DMS 273 treated with DMSO at 0.1 percent for 48 hours (cell line): ENCODE results near the gene FHDC1.
"Not testable (repeated sequence)": the region's sequence is repeated elsewhere in the genome, so short reads cannot be mapped to it uniquely, and the experiment has no call there.

Experiments
- DNase-seq: peaks from one replicate; lab custom pipeline; 2025; lab: John Stamatoyannopoulos, UW

FHDC1 gene

DNA sequence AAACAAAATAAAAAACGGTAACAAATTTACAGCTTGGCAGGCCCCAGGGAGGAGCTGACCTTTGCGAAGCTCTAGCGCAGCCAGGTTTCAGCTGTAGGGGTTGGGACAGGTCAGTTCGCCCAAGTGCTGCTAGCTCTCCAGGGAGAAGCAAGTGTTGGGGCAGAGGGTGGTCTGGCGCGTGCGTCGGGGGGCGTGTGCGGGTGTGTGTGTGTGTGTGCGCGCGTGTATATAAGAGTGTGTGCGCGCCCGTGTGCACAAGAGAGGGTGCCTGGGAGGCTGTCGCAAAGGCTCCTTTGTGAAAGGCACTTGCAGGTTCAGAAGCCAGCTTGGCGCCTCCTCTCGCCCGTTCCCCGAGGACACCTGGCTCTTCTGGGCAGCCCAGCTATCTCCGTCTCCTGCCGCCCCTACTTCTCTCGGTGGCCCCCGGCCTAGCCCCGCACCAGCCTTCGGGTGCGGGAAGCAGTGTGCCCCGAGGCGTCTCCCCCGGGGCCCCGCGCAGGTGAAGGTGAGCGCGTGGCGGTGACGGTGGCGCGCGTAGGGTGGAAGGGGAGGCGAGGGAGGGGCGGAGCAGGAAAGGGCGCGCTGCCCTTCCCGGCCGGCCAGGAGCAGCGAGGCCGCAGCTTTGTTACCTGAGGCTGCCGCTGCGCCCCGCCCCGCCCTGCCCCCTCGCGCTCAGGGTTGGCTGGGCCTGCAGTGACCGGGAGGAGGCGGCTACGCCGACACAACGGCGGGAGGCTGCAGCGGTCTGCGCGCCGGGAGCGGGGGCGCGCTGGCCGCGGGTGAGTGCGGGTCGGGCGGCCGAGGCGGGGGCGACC is at the start of gene FHDC1:
FHDC1 (plus strand) TSS at position 693 of the 815 bp plus-strand sequence. CDS start 6,735 bp downstream, outside the sequence.
- no peak for DNase-seq

DNA sequence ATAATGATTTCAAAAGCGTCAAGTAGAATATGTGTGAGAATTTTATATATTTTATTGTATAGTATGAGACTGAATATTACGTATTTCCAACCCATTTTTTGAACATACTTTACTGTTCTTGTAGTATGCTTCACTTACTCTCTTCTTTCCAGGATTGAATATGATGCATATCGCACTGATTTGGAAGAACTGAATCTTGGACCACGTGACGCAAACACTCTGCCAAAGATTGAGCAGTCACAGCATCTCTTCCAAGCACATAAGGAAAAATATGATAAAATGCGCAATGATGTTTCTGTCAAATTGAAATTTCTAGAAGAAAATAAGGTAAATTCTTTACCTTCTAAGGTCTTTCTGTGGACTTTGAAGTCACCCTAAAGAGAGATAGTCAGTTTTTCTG is 48.1 kb upstream of the FHDC1 start:
- DNase-seq, result no peak

GRCh38 chr4:152892974-152893373 is 43.1 kb upstream of the FHDC1 start:
- no peak for DNase-seq

- DNase-seq, result no peak
Measured at GRCh38 chr4:152894673-152895072, 41.5 kb upstream of the FHDC1 start.

GRCh38 chr4:152896811-152897210 is 39.3 kb upstream of the FHDC1 start:
- no peak for DNase-seq

DNA sequence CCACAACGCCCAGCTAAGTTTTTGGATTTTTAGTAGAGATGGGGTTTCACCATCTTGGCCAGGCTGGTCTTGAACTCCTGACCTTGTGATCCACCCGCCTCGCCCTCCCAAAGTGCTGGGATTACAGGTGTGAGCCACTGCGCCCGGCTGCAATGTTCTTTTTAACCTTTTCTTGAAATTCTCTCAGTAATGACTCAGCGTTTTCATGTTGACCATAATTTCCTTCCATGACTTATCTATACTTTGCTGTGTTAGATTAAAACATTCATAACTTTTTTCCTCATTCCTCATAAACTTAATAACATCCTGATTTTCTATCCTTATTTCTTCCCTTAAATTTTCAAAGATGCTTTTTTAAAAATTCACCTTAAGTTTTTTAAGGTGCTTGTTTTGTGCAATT is 38.0 kb upstream of the FHDC1 start:
- not testable (repeated sequence) for DNase-seq

DNA sequence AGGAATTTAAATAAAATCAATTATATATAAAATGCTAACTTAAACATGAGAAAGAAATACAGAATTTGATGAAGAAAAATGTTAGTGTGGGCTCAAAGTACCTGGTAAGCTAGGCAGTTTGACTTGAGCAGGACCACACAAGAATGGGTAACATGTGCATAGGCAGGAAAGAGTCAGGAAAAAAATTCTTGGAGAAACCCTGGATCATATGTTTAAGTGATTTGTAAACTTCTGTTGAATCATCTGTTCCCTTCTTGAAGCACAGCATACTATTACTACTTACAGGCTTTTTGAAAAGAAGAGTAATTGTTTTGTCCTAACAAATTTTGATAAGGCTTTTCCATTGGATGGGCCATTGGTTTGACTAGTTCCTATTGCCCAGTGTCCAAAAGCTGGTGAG is 37.5 kb upstream of the FHDC1 start:
- no peak for DNase-seq

GRCh38 chr4:152900395-152900794 is 35.7 kb upstream of the FHDC1 start:
- DNase-seq, result no peak

DNA sequence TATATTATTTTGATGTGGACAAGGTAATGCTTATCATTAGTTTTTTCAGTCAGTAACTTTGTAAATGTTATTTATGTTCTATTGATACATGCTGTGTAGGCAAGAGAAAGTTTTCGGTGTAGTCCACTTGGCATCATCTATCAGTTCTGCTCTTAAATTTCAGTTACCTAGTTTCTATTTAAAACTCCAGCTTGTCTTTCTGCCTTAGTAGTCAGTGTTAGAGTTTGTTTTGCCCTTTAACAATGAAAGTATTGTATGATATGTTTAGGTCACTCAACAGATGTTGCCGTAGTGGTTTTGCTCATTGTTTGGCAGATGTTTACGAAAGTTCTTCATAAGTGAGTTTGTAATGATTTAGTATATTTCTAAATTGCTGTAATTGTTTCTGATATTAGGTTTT is 34.9 kb upstream of the FHDC1 start:
- no peak for DNase-seq

- DNase-seq, result no peak
Measured at GRCh38 chr4:152903658-152904057, 32.5 kb upstream of the FHDC1 start.

- no peak for DNase-seq
Measured at GRCh38 chr4:152909901-152910300, 26.2 kb upstream of the FHDC1 start.

GRCh38 chr4:152910521-152910920 is 25.6 kb upstream of the FHDC1 start:
- DNase-seq, result no peak

DNA sequence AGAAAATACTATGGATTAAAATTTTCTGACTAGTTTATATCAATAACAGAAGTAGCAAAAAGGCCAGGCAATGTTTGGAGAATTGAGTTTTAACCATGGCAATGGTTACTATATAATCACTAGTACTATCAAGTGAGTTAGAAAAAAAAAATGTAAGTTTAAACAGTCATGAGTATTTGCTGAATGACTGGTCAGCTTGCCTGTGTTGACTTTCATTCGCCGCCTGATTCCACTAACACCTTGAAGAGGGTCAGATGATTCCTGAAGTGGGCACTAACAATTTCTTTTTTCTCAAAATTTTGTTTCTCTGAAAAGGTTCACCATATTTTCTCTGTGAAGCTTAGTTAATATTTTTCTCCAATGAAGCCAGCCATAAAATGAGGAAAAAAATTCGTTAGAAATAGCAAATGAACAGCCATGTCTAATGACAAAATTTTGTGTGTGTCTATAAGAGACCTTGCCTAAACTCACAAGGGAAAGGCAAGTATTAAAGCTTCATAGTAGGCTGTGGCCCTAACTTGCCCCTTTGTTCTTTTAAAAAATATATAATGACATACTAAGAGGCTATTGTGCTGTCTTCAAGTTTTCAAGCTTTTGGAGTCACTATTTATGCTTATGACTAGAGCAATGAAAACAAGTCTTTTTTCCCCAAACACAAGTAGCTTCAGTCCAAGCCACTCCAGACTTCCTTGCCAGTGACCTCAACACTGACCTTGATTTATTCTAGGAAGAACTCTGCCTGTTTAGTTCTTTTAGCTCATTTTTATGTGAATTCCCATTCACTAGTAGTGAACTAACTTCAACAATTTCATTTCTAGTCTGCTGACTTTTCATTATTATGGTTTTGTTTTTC is 18.4 kb upstream of the FHDC1 start:
- DNase-seq, result no peak

DNA sequence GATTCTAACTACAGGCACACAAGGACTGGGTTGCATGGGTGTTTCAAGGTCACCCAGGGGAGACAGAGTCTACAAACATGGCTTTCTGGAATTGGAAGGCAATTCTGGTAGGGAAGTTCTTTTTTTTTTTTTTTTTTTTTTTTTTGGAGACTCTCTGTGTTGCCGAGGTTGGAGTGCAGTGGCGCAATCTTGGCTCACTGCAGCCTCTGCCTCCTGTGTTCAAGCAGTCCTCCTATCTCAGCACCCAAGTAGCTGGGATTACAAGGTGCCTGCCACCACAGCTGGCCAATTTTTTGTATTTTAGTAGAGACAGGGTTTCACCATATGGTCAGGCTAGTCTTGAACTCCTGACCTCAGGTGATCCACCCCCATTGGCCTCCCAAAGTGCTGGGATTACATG is 16.3 kb upstream of the FHDC1 start:
- DNase-seq, result no peak

- no peak for DNase-seq
Measured at GRCh38 chr4:152920768-152921167, 15.4 kb upstream of the FHDC1 start.

DNA sequence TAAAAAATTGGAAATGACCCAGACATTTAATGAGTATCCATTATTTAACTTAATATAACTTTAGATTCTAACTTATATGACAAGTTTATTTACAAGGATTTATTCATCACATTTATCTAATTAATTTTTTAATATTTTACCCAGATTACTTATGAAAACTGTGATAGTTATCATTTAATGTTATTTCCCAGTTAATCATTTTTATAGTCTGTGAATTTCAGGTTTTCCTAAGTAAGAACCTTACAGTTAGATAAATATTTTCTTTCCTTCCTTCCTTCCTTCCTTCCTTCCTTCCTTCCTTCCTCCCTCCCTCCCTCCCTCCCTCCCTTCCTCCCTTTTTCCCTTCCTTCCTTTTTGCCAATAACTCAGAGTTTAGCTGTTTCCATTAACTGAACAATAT is 14.8 kb upstream of the FHDC1 start:
- DNase-seq, result no peak

GRCh38 chr4:152925851-152926250 is 10.3 kb upstream of the FHDC1 start:
- DNase-seq, result no peak

- DNase-seq, result no peak
Measured at GRCh38 chr4:152926959-152927358, 9.2 kb upstream of the FHDC1 start.

DNA sequence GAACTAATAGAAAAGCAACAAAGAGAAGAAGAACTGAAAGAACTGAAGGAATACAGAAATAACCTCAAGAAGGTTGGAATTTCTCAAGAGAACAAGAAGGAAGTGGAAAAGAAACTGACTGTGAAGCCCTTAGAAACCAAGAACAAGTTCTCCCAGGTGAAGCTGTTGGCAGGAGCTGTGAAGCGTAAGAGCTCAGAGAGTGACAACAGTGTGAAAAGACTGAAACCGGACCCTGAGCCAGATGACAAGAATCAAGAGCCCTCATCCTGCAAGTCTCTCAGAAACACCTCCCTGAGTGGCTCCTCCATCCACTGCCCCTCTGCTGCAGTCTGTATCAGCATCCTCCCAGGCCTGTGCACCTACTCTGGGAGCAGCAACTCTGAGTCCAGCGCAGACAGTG is 8.4 kb upstream of the FHDC1 start:
- no peak for DNase-seq

DNA sequence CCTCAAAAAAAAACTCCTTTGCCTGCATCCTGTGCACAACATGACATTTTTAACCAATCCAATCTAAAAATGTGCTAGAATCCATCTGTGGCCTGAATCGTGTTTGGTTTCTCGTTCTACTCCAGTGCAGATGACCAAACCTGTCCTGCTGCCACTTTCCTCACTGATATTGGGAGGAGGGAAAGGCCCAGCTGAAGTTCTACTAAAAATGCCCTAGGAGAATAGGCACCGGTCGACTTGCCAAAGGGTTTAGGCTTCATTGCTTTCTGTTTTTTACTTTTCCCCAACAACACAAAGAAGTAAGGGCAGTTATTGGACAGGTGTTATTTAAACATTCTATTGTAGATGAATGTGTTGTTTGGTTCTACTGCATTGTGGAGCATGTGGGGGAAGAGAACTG is 7.8 kb upstream of the FHDC1 start:
- no peak for DNase-seq

DNA sequence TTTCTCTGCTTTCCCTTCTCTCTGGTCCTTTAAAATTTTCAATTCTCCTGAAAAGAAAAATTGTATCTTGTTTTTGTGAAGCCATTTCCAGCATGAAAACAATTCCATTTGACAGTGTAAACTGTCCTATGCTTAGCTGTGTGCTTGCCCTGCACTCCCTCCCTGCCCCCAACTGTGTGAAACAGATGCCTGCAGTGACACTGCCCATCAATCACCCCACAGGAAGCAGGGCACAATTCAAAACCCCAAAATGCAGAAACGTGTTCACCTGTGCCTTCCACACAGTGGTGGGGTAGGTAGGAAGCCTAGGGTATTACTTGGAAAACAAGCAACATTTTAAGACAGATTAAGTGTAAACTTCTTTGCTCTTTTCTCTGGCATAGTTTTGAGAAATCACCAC is 6.2 kb upstream of the FHDC1 start:
- DNase-seq, result no peak

GRCh38 chr4:152935143-152935542 is 980 bp upstream of the FHDC1 start:
- DNase-seq, result no peak
